IPS DF 4.7 (cell line): Measurements from ENCODE around the gene EGFLAM.
A peak's percentile ranks its signal among the peaks of the same experiment; 100 is the strongest.

Experiments used
- DNase-seq: peaks from one replicate; pipeline ENCODE4 v3.0.0-alpha.2; 2013; ENCODE audit warnings: low spot score; ENCODE audit errors: extremely low read depth

The EGFLAM gene

DNA sequence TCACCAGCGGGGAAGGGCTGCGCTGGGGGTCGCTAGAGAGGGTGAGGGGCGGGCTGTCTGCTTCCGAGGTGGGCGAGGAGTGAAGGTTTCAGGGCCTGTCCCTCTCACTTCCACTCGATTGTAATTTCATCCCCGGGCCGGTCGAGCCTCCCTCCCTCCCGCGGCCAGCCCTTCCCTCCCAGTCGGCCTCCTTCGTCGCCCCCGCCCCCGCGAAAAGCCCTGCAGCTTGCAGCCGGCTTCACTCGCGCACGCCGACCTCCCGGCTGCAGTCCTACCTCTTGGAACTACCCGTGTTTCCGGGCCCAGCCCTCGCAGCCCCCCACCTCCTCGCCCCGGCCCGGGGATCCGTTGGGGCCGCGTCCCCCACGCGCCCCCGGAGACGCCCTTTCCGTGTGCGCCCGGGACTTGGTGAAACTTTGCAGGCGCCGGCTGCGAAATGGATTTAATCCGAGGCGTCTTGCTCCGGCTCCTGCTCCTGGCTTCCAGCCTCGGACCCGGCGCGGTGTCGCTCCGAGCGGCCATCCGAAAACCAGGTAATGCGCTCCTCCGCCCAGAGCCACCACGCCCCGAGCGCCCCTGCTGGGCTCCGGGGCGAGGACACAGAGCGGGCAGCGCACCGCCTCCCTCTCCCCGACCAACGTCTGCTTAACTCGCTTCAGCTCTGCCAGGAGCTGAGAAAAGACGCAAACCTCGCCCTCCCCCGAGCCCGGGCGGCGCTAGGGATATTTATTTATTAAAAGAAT, at the start of gene EGFLAM:
Gene EGFLAM, plus strand, starts transcription at position 241 of the 743 bp plus-strand sequence. Its CDS starts 196 bp downstream, at position 437.
- DNase-seq, result no peak

DNA sequence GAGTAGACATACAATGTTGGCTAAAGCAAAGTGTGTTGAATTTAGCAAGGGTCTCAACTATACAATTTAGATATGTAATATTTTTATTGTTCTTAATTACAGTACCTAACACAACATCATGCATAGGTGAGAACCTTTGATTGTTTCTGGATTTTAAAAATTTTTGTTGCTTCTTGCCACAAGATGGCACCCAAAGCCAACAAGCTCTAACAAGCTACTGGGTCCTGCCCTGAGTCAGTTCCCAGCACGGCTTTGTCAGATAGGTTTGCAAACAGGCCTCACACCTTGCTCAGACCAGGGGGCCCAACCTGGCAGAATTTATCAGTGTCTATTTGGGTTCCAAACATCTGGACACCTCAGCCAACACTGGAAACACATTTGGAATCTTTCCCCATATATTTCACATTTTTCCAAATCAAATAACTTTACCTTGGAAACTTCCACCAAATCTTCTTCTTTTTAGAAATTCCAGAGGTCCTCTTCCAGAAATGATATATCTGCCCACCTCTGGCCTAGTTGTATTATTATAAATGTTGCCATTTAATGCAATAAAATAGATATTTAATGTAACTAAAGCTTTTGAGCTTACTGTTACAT, 49.5 kb upstream of the EGFLAM start:
- peak; percentile 25 for DNase-seq

- DNase-seq, result no peak
Observed at GRCh38 chr5:38210676-38211353, 47.5 kb upstream of the EGFLAM start.

DNA sequence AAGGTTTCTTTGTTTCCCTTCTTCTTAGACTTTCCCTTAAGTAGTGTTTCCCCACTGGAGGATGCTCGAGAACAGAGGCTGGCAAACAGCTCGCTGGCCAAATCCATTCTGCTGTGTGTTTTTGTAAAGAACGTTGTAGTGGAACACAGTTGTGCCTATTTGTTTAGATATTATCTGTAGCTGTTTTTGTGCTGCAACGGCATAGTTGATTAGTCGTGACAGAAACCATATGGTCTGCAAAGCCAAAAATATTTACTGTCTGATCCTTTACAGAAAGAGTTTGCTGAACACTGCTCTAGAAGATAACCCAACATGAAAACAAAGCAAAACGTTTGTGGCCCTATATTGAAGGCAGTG, 47.0 kb upstream of the EGFLAM start:
- DNase-seq, result no peak

DNA sequence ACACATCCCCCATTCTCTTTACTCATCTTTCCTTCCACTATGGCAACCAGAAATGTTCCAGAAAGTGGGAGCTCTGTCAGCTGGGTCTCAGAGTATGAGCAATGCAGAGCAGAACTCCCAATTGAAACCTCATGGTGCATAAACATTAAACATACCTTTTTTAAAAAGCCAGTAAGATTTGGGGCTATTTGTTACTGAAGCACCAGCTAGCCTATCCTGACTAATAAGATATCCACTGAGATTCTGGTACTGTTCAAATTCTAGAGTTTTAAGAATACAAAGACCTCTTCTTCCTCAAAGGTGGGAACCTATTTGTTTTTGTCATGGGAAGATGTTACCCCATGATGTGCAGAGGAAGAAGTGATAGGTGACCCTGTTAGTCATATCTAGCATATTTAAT, 46.1 kb upstream of the EGFLAM start:
- no peak for DNase-seq

GRCh38 chr5:38226091-38226490, 32.3 kb upstream of the EGFLAM start:
- no peak for DNase-seq

DNA sequence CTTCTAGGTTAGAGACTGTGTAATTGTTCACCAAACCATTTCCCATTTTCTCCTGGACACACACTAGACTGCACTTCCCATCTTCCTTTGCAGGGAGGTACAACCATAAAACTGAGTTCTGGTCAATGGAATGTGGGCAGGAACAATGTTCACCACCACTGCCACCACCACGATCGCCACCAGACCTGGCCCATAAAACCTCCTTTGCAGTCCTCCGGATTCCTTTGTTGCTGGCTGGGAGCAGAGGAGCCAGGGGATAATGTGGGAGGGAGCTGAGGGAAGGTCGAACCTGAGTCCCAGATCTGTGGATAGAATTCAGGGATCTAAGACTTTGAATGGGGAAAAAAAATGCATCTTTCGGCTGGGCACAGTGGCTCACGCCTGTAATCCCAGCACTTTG, 29.4 kb upstream of the EGFLAM start:
- no peak for DNase-seq

DNA sequence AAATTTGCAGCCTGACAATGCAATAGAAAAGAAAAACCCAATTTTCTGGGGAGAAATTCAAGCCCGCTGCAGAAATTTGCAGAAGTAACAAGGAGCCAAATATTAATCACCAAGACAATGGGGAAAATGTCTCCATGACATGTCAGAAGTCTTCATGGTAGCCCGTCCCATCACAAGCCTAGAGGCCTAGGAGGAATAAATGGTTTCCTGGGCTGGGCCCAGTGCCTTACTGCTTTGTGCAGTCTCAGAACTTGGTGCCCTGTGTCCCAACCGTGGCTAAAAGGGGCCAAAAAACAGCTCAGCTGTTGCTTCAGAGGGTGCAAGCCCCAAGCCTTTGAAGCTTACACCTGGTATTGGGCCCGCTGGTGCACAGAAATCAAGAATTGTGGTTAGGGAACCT, 23.6 kb upstream of the EGFLAM start:
- DNase-seq, result no peak

DNA sequence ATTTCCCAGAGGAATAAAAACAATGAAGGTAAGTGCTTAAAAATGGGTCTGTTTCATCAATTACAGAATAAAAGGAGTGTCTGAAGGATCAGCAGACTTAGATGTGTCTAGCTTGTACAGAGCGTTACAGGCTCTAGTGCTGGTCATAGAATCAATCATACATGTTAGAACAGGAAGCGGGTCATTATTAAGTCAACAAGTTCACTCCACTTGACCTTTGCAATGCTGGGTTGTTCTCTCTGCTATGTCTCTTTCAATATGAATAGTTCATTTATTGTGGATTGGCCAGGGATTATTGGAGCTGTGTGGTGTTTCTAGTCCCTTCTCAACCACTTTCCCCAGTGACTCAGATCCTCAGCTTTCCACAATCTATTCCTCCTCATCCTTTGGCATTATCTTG, 20.7 kb upstream of the EGFLAM start:
- DNase-seq, result no peak

- DNase-seq, result no peak
Observed at GRCh38 chr5:38240212-38240611, 18.1 kb upstream of the EGFLAM start.

GRCh38 chr5:38241655-38242054, 16.7 kb upstream of the EGFLAM start:
- no peak for DNase-seq

DNA sequence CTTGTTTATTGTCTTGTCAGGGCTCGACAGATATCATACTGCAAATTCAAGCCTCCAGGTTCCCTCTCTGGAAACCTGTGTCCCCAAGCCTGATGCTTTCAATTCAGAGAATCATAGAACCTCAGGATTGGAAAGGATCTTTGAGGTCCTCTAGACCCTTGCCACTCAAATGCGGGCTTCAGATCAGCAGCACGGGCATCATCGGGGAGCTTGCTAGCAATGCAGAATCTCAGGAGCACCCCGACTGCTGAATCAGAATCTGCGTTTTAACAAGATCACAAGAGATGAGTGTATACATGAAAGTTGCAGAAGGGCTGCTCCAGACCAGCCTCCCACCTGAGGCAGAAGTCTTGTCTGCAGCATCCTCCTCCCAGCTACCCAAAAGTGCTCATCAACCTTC, 13.1 kb upstream of the EGFLAM start:
- no peak for DNase-seq

- no peak for DNase-seq
Observed at GRCh38 chr5:38249301-38249700, 9.1 kb upstream of the EGFLAM start.

GRCh38 chr5:38249812-38250211, 8.5 kb upstream of the EGFLAM start:
- no peak for DNase-seq

GRCh38 chr5:38250763-38251448, 7.5 kb upstream of the EGFLAM start:
- DNase-seq, result no peak

GRCh38 chr5:38253759-38254158, 4.6 kb upstream of the EGFLAM start:
- no peak for DNase-seq

DNA sequence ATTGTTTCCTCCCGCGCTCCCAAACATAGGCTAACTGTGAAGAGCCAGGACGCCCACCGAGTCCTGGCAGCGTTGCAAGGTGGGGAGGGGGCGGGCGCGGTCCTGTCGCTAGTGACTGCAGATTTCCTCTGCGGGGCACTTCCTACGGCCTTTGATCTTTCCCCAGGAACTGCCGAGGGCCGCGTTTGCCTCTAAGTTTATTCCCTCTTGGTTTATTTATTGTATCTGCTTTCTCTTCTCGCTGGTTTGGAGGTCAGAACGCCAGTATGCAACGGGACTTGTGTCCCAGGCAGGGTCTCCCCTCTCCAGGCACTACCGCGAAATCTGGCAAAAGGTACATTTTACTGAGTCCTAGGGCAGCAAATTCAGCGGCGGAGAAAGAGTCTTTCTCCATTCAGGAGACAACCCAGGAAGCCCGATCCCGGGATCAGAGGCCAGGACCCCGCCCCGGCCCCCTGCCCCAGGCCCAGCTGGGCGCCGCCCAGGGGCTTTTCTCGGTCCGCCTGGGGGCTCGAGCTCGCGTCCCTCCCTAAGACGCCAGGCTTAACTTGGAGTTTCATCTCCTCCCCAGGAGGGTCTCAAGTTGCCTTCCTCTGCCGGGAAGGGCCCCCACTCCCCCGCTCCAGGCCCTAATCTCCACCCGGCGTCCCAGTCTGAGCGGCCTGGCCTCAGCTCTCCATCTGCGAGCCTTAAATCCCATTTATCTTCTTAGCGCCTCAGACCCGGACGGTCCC, 884 bp upstream of the EGFLAM start:
- no peak for DNase-seq

GRCh38 chr5:38258042-38258318, 379 bp upstream of the EGFLAM start:
- no peak for DNase-seq

GRCh38 chr5:38259062-38259808, 876 bp downstream of the EGFLAM start:
- no peak for DNase-seq

DNA sequence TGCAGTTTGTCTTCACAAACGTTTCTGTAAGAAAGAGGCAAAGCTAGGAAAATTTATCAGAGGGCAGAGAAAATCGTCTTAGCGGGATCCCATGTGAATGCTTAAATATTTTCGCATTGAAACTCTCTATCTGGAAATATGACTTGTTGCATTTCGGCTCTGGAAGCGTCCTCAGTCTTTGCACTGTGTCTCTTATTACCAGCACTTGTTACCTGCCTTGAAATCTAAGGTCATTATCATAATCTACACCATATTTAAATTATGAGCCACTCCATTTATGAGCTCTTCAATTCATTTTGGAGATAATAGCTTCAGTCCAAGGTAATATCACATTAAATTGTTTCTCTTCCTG, 1.4 kb downstream of the EGFLAM start:
- DNase-seq, result no peak

GRCh38 chr5:38263983-38264382, 5.6 kb downstream of the EGFLAM start:
- no peak for DNase-seq
